ENCODE measurements around the gene GORASP1. TPM values are rescaled to one million over a fixed set of nuclear protein-coding genes. Genes with fewer than 3 reads are reported as not detected.

The GORASP1 gene
- total RNA-seq, 1 experiment from 2014 or later, result 39.4 TPM

- in situ Hi-C loops (cut with HindIII; ENCODE audit: low pct_unique_long_range_greater_than_20kb, low sequenced_read_pairs) (no loop called here), intact Hi-C loops (cut with micrococcal nuclease; ENCODE audit: unreplicated experiment) (no loop called here)
- ATAC-seq (no peak), DNase-seq (ENCODE audit: low read depth, low spot score) (no peak)
- Histone ChIP-seq H3K9me3 (ENCODE audit: control insufficient read depth, insufficient read depth, low read depth, low read length) (no peaks in the 10 kb centered on the region), H3K27me3 (ENCODE audit: control insufficient read depth, insufficient read depth, low read length) (no peaks in the 10 kb centered on the region), H3K4me1 (ENCODE audit: control insufficient read depth, insufficient read depth, low read length) (peaks cover 6% of the 10 kb centered on the region), H3K4me3 (ENCODE audit: low read depth in 2 of 2, low read length in 2 of 2) (no peak overlapping the region), H3K27ac (ENCODE audit: low read length) (no peak overlapping the region), H3K36me3 (ENCODE audit: control insufficient read depth, insufficient read depth, low read length) (no peaks in the 10 kb centered on the region; the same call in 1 of the 2 replicates)
- no TSS peak for BruUV-seq (replicated peaks)
- POLR2A ChIA-PET, result no interaction called here
- CTCF ChIA-PET, result interaction anchor here (0.6 kb wide), 1 partner anchor 138 kb away, joined by 3 read pairs; the partner anchor contains the start of gene CX3CR1
- TF ChIP-seq, protein P1, sequence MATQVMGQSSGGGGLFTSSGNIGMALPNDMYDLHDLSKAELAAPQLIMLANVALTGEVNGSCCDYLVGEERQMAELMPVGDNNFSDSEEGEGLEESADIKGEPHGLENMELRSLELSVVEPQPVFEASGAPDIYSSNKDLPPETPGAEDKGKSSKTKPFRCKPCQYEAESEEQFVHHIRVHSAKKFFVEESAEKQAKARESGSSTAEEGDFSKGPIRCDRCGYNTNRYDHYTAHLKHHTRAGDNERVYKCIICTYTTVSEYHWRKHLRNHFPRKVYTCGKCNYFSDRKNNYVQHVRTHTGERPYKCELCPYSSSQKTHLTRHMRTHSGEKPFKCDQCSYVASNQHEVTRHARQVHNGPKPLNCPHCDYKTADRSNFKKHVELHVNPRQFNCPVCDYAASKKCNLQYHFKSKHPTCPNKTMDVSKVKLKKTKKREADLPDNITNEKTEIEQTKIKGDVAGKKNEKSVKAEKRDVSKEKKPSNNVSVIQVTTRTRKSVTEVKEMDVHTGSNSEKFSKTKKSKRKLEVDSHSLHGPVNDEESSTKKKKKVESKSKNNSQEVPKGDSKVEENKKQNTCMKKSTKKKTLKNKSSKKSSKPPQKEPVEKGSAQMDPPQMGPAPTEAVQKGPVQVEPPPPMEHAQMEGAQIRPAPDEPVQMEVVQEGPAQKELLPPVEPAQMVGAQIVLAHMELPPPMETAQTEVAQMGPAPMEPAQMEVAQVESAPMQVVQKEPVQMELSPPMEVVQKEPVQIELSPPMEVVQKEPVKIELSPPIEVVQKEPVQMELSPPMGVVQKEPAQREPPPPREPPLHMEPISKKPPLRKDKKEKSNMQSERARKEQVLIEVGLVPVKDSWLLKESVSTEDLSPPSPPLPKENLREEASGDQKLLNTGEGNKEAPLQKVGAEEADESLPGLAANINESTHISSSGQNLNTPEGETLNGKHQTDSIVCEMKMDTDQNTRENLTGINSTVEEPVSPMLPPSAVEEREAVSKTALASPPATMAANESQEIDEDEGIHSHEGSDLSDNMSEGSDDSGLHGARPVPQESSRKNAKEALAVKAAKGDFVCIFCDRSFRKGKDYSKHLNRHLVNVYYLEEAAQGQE (IDR thresholded peaks at IDR 0.05; ENCODE audit: insufficient read depth in 1 of 2, low read depth in 2 of 2, low read length in 1 of 2), result no peak
- TF ChIP-seq CTCF (IDR thresholded peaks at IDR 0.05) (no peak), POLR2AphosphoS5 (IDR thresholded peaks at IDR 0.05; ENCODE audit: low read depth, low read length) (no peak)
These were observed 34.6 kb upstream of the GORASP1 start for GRCh38 chr3:39142067-39142466.

DNA sequence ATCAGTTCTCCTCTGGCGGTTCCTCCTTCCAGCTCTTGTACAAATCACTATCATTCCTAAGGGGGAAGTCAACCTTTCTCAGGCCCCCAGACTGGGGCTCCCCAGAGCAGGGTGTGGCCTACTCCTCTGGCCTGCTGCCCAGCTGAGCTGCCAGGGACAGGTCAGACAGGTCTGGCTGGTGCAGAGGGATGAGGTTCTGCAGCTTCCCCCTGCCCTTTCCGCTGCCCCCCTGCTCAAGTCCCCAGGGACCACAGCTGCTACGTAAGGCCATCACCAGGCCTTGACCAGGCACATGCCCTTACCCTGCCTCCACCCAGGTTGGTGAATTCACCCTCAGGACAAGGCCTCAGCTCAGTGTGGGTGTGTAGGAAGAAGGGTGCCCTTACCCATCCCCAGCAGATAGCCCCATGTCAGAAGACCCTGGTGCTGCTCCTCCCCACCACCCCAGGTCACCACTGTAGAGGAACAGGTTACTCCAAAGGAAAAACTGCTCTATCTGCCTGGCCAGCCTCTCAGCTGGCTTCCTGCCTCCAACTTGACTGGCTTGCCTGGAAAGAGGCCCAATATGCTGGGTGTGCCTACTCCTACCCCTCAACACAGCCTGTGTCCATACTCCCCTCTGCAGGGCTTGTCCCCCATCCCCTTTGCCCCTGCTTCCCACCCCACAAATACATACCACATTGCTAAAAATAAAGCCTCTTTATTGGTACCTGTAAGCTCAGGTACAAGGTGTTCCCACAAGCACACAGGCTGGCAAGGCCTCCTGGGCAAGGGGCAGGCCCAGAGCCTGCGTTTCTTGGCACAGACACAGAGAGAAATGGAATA lies 34.0 kb upstream of the GORASP1 start:
- BruUV-seq (replicated peaks), result no TSS peak
- in situ Hi-C loops (cut with HindIII; ENCODE audit: low pct_unique_long_range_greater_than_20kb, low sequenced_read_pairs) (no loop called here), intact Hi-C loops (cut with micrococcal nuclease; ENCODE audit: unreplicated experiment) (no loop called here)
- ChIA-PET CTCF (interaction anchor here (0.6 kb wide), 1 partner anchor 138 kb away, joined by 3 read pairs; the partner anchor contains the start of gene CX3CR1), POLR2A (no interaction called here)
- ATAC-seq (no peak), DNase-seq (ENCODE audit: low read depth, low spot score) (no peak)
- TF ChIP-seq CTCF (IDR thresholded peaks at IDR 0.05), result no peak
- TF ChIP-seq, protein P1 (IDR thresholded peaks at IDR 0.05; ENCODE audit: insufficient read depth in 1 of 2, low read depth in 2 of 2, low read length in 1 of 2), result no peak
- no peaks in the 10 kb centered on the region for H3K9me3 ChIP-seq (ENCODE audit: control insufficient read depth, insufficient read depth, low read depth, low read length)
- H3K4me3 ChIP-seq (ENCODE audit: low read depth in 2 of 2, low read length in 2 of 2), result no peak overlapping the region
- no peak overlapping the region for H3K27ac ChIP-seq (ENCODE audit: low read length)
- no peaks in the 10 kb centered on the region for H3K27me3 ChIP-seq (ENCODE audit: control insufficient read depth, insufficient read depth, low read length)
- peaks cover 2% of the 10 kb centered on the region; the same call in 1 of the 2 replicates for H3K4me1 ChIP-seq (ENCODE audit: control insufficient read depth, insufficient read depth, low read length)
- H3K36me3 ChIP-seq (ENCODE audit: control insufficient read depth, insufficient read depth, low read length), result no peaks in the 10 kb centered on the region; the same call in 1 of the 2 replicates
